Stimulated activated naive CD8-positive, alpha-beta T cell treated with anti-CD3 and anti-CD28 coated beads, Interleukin-15, Interleukin-2, amounts not matched to agents 100 U/mL and 50 U/mL, for 24 hours (primary cell): ENCODE results near the gene AIG1.
"Not testable (repeated sequence)": the region's sequence is repeated elsewhere in the genome, so short reads cannot be mapped to it uniquely, and the experiment has no call there.

Experiments used
- ATAC-seq: fragments of 150-1000 bp; cut with Tn5 transposase; one replicate; pipeline ENCODE4 v1.10.0; 2021
- DNase-seq: peaks from one replicate; pipeline ENCODE4 v3.0.0; 2021

Gene AIG1

GRCh38 chr6:143276436-143276835 lies 215.7 kb downstream of the AIG1 start:
- ATAC-seq: peak; percentile 40

GRCh38 chr6:143279385-143279784 lies 218.7 kb downstream of the AIG1 start:
- ATAC-seq (no peak), DNase-seq (no peak)

More at GRCh38 chr6:143276436-143276835, 215.7 kb downstream of the AIG1 start:
- no peak for DNase-seq

GRCh38 chr6:143283887-143284645 lies 223.4 kb downstream of the AIG1 start:
- ATAC-seq: no peak
- no peak for DNase-seq

- ATAC-seq: no peak
- DNase-seq: no peak
These were observed 225.6 kb downstream of the AIG1 start for GRCh38 chr6:143286251-143286795.

- no peak for ATAC-seq
These were observed 228.2 kb downstream of the AIG1 start for GRCh38 chr6:143288923-143289322.

GRCh38 chr6:143290206-143290605 lies 229.5 kb downstream of the AIG1 start:
- ATAC-seq (no peak), DNase-seq (no peak)

More at GRCh38 chr6:143288923-143289322, 228.2 kb downstream of the AIG1 start:
- no peak for DNase-seq

- ATAC-seq (no peak), DNase-seq (no peak)
These were observed 232.8 kb downstream of the AIG1 start for GRCh38 chr6:143293523-143293922.

- ATAC-seq: no peak
- DNase-seq: no peak
These were observed 233.7 kb downstream of the AIG1 start for GRCh38 chr6:143294265-143294860.

GRCh38 chr6:143295932-143296331 lies 235.2 kb downstream of the AIG1 start:
- ATAC-seq (no peak), DNase-seq (no peak)

- DNase-seq: no peak
These were observed 237.4 kb downstream of the AIG1 start for GRCh38 chr6:143298071-143298470.

GRCh38 chr6:143299253-143300166 lies 238.8 kb downstream of the AIG1 start:
- DNase-seq (no peak), ATAC-seq (peak; percentile 57)

More at GRCh38 chr6:143298071-143298470, 237.4 kb downstream of the AIG1 start:
- ATAC-seq: no peak

- no peak for ATAC-seq
- no peak for DNase-seq
These were observed 240.5 kb downstream of the AIG1 start for GRCh38 chr6:143301188-143301587.

- not testable (repeated sequence) for DNase-seq, ATAC-seq
These were observed 247.1 kb downstream of the AIG1 start for GRCh38 chr6:143307760-143308159.

GRCh38 chr6:143313163-143313562 lies 252.5 kb downstream of the AIG1 start:
- ATAC-seq: no peak
- no peak for DNase-seq

- ATAC-seq (no peak), DNase-seq (no peak)
These were observed 260.9 kb downstream of the AIG1 start for GRCh38 chr6:143321491-143322086.

- DNase-seq (no peak), ATAC-seq (no peak)
These were observed 261.7 kb downstream of the AIG1 start for GRCh38 chr6:143322386-143322785.

GRCh38 chr6:143323729-143324470 lies 263.2 kb downstream of the AIG1 start:
- ATAC-seq: no peak
- DNase-seq: no peak

- ATAC-seq (no peak), DNase-seq (no peak)
These were observed 264.9 kb downstream of the AIG1 start for GRCh38 chr6:143325379-143326140.

GRCh38 chr6:143328876-143329275 lies 268.2 kb downstream of the AIG1 start:
- DNase-seq (no peak), ATAC-seq (no peak)

GRCh38 chr6:143329323-143329722 lies 268.6 kb downstream of the AIG1 start:
- no peak for ATAC-seq
- no peak for DNase-seq
